Measurements from ENCODE around the gene PIGK.

PIGK gene

GRCh38 chr1:77096496-77097255, 122.6 kb downstream of the PIGK start:
- no peak for TF ChIP-seq CTCF (IDR thresholded peaks at IDR 0.05; ENCODE audit: borderline replicate concordance, control extremely low read depth, extremely low read depth, insufficient read depth, missing control alignments)
- no peak for DNase-seq (ENCODE audit: low spot score)
- in situ Hi-C loops (cut with MboI; ENCODE audit: low sequenced_read_pairs, unreplicated experiment), result no loop called here

- in situ Hi-C loops (cut with MboI; ENCODE audit: low sequenced_read_pairs, unreplicated experiment), result no loop called here
- no peak for TF ChIP-seq CTCF (IDR thresholded peaks at IDR 0.05; ENCODE audit: borderline replicate concordance, control extremely low read depth, extremely low read depth, insufficient read depth, missing control alignments)
- no peak for DNase-seq (ENCODE audit: low spot score)
Measured at GRCh38 chr1:77095236-77095635, 124.0 kb downstream of the PIGK start.

GRCh38 chr1:77089756-77090155, 129.5 kb downstream of the PIGK start:
- TF ChIP-seq CTCF (IDR thresholded peaks at IDR 0.05; ENCODE audit: borderline replicate concordance, control extremely low read depth, extremely low read depth, insufficient read depth, missing control alignments), result no peak
- in situ Hi-C loops (cut with MboI; ENCODE audit: low sequenced_read_pairs, unreplicated experiment), result no loop called here
- DNase-seq (ENCODE audit: low spot score), result no peak

DNA sequence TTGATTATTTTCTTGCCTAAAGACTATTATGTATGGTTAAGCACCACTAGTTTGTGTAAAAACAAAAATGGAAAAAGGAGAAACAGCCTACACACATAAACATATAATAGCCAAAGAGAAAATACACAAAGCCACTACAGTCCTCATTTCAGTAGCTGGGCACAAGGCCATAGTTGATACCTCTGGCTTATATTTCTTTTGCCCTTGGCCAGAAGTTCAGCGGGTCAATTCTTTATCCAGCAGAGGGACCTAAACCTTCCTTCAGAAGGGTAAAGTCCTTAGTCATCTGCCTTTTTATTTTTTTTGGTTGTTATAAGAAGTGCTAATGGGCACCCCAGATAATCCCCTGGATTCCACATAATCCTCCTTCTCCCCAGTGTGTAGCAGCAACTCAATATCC, 134.1 kb downstream of the PIGK start:
- in situ Hi-C loops (cut with MboI; ENCODE audit: low sequenced_read_pairs, unreplicated experiment), result no loop called here
- DNase-seq (ENCODE audit: low spot score), result no peak
- no peak for TF ChIP-seq CTCF (IDR thresholded peaks at IDR 0.05; ENCODE audit: borderline replicate concordance, control extremely low read depth, extremely low read depth, insufficient read depth, missing control alignments)

- in situ Hi-C loops (cut with MboI; ENCODE audit: low sequenced_read_pairs, unreplicated experiment), result no loop called here
- DNase-seq (ENCODE audit: low spot score), result no peak
- no peak for TF ChIP-seq CTCF (IDR thresholded peaks at IDR 0.05; ENCODE audit: borderline replicate concordance, control extremely low read depth, extremely low read depth, insufficient read depth, missing control alignments)
Measured at GRCh38 chr1:77084457-77084856, 134.8 kb downstream of the PIGK start.

GRCh38 chr1:77081834-77082233, 137.4 kb downstream of the PIGK start:
- DNase-seq (ENCODE audit: low spot score), result no peak
- no peak for TF ChIP-seq CTCF (IDR thresholded peaks at IDR 0.05; ENCODE audit: borderline replicate concordance, control extremely low read depth, extremely low read depth, insufficient read depth, missing control alignments)
- in situ Hi-C loops (cut with MboI; ENCODE audit: low sequenced_read_pairs, unreplicated experiment), result no loop called here
